NT2/D1 (cell line): ENCODE measurements around the gene FAM222B.
A peak's percentile ranks its signal among the peaks of the same experiment; 100 is the strongest.

Source experiments
- DNase-seq: peaks from one replicate; pipeline ENCODE4 v3.0.0-alpha.2; 2011; ENCODE audit warnings: low read depth, low spot score
- H3K27me3 ChIP-seq: 2 replicates; pipeline ENCODE4 v1.6.0; 2011; ENCODE audit warnings: mild to moderate bottlenecking; ENCODE audit not compliant: insufficient read length, insufficient read depth
- H3K36me3 ChIP-seq: 2 replicates; pipeline ENCODE4 v1.6.1; 2011; ENCODE audit warnings: mild to moderate bottlenecking, low read length, mixed read lengths; ENCODE audit not compliant: insufficient read depth, insufficient read length
- H3K4me1 ChIP-seq: 2 replicates; pipeline ENCODE4 v1.5.1; 2011; ENCODE audit not compliant: insufficient read depth, insufficient read length
- H3K4me3 ChIP-seq: 2 replicates; pipeline ENCODE4 v1.5.1; 2011; ENCODE audit warnings: low read depth; ENCODE audit not compliant: insufficient read length
- H3K9ac ChIP-seq: 2 replicates; pipeline ENCODE4 v1.6.0; 2011; ENCODE audit warnings: low read depth; ENCODE audit not compliant: insufficient read length
- H3K9me3 ChIP-seq: 2 replicates; pipeline ENCODE4 v1.5.1; 2011; ENCODE audit warnings: mild to moderate bottlenecking, low read length; ENCODE audit not compliant: insufficient read depth
- SUZ12 ChIP-seq: IDR thresholded peaks from 2 replicates; pipeline ENCODE4 v1.6.1; 2011; ENCODE audit not compliant: insufficient read length, insufficient read depth; ENCODE audit errors: extremely low read depth
- YY1 ChIP-seq: IDR thresholded peaks from 2 replicates; pipeline ENCODE4 v1.6.1; 2011; ENCODE audit not compliant: insufficient read length, insufficient read depth
- ZNF274 ChIP-seq: IDR thresholded peaks from 2 replicates; pipeline ENCODE4 v1.6.1; 2011; ENCODE audit warnings: mild to moderate bottlenecking, low read depth, low read length

FAM222B gene

DNA sequence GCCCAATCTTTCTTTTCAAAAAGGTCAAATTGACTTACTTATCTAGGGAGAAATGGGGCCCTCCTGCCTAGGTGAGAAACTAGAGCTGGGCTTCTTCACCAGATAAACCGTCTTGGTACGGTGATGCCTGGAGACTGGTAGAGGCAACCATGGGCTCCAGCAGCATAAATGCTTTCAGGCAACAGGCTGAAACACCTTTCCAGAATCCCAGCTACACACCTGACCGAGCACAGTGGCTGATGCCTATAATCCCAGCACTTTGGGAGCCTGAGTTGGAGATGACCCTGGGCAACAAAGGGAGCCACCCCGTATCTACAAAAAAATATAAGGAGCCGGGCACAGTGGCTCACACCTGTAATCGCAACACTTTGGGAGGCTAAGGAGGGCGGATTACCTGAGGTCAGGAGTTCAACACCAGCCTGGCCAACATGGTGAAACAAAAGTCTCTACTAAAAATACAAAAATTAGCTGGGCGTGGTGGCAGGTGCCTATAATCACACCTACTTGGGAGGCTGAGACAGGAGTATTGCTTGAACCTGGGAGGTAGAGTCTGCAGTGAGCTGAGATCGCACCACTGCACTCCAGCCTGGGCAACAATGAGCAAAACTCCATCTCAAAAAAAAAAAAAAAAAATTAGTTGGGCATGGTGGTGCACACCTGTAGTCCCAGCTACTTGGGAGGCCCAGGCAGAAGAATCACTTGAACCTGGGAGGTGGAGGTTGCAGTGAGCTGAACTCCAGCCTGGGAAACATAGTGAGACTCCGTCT, 90.8 kb downstream of the FAM222B start:
- DNase-seq: no peak
- Histone ChIP-seq H3K4me1 (peaks cover 10% of the 10 kb centered on the region), H3K27me3 (no peaks in the 10 kb centered on the region), H3K4me3 (no peak overlapping the region), H3K9ac (no peak overlapping the region), H3K9me3 (no peaks in the 10 kb centered on the region; the same call in 1 of the 2 replicates), H3K36me3 (peaks cover 49% of the 10 kb centered on the region)
- TF ChIP-seq YY1: no peak
- no peak for TF ChIP-seq SUZ12
- no peak for TF ChIP-seq ZNF274

DNA sequence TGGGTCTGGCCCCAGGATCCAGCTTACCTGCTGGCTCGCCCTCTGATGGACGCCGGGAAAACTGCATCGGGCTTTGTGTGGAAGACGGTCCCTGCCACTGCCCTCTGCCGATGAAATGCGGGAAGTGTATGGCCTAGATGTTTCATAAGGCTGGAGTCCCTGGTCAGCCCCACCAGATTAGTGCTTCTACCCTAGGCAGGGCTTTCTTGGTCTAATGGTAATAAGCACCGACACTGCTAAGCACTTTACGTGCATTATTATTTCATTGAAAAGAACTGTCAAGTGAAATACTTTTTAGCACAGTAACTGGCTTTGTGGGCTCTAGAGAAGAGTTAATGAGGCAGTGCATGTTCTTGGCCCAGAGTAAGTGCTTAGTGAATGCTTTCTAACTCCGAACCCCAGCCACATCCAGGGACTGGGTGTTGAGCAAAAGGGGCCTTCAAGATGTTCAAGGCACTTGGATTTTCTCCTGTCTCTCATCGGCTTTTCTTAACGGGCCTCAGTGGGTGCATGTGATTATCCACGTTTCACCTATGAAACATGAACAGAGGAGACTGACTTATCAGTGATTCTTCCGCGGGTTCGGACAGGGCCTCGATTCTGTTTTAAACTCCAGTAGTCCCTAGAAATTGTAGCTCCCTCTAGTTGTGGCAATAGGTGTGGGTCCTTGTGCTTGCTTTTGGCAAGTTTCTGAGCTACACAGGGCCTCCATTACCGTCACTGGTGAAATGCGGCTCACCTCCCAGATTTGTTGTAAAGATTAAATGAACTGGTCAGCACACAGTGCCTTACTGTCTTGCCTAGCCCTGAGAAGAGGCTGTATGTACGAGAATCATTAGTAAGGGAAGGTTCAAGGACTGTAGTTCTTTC, 92.2 kb downstream of the FAM222B start:
- Histone ChIP-seq H3K36me3 (peaks cover 62% of the 10 kb centered on the region), H3K9ac (peak overlapping the region; percentile 34), H3K4me3 (no peak overlapping the region)

DNA sequence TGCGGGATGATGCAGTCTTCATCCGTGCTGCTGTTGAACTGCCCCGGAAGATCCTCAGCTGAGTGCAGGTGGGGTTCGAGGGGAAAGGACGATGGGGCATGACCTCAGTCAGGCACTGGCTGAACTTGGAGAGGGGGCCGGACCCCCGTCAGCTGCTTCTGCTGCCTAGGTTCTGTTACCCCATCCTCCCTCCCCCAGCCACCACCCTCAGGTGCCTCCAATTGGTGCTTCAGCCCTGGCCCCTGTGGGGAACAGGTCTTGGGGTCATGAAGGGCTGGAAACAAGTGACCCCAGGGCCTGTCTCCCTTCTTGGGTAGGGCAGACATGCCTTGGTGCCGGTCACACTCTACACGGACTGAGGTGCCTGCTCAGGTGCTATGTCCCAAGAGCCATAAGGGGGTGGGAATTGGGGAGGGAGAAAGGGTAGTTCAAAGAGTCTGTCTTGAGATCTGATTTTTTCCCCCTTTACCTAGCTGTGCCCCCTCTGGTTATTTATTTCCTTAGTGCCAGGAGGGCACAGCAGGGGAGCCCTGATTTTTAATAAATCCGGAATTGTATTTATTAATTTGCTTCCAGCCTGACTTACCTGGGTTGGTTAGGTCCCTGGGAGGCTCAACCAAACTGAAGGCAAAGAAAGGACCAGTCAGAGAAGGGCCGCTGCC, 92.9 kb downstream of the FAM222B start:
- Histone ChIP-seq H3K27me3 (no peaks in the 10 kb centered on the region), H3K9me3 (no peaks in the 10 kb centered on the region; the same call in 1 of the 2 replicates), H3K4me3 (no peak overlapping the region), H3K9ac (no peak overlapping the region), H3K36me3 (peaks cover 67% of the 10 kb centered on the region), H3K4me1 (peaks cover 17% of the 10 kb centered on the region)
- TF ChIP-seq ZNF274 (no peak), YY1 (no peak), SUZ12 (no peak)
- no peak for DNase-seq

More for the DNA sequence above, 92.2 kb downstream of the FAM222B start:
- TF ChIP-seq SUZ12 (no peak), YY1 (no peak), ZNF274 (no peak)
- peak; percentile 87 for DNase-seq
- peaks cover 17% of the 10 kb centered on the region for H3K4me1 ChIP-seq
- no peaks in the 10 kb centered on the region; the same call in 1 of the 2 replicates for H3K9me3 ChIP-seq
- H3K27me3 ChIP-seq: no peaks in the 10 kb centered on the region

DNA sequence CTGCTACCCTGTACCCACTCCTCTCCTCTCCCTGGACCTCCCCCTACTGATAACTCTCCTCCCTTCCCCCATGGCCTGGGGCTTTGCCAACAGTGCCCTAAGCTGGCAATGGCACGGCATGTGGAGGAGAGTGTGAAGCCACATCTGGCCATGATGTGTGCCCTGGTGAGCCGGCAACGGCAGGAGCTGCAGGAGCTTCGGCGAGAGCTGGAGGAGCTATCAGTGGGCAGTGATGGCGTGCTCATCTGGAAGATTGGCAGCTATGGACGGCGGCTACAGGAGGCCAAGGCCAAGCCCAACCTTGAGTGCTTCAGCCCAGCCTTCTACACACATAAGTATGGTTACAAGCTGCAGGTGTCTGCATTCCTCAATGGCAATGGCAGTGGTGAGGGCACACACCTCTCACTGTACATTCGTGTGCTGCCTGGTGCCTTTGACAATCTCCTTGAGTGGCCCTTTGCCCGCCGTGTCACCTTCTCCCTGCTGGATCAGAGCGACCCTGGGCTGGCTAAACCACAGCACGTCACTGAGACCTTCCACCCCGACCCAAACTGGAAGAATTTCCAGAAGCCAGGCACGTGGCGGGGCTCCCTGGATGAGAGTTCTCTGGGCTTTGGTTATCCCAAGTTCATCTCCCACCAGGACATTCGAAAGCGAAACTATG, 93.6 kb downstream of the FAM222B start:
- Histone ChIP-seq H3K36me3 (peaks cover 70% of the 10 kb centered on the region), H3K4me1 (peaks cover 17% of the 10 kb centered on the region), H3K9ac (no peak overlapping the region), H3K27me3 (no peaks in the 10 kb centered on the region), H3K4me3 (no peak overlapping the region), H3K9me3 (no peaks in the 10 kb centered on the region; the same call in 1 of the 2 replicates)
- TF ChIP-seq YY1 (no peak), SUZ12 (no peak), ZNF274 (no peak)
- DNase-seq: no peak

DNA sequence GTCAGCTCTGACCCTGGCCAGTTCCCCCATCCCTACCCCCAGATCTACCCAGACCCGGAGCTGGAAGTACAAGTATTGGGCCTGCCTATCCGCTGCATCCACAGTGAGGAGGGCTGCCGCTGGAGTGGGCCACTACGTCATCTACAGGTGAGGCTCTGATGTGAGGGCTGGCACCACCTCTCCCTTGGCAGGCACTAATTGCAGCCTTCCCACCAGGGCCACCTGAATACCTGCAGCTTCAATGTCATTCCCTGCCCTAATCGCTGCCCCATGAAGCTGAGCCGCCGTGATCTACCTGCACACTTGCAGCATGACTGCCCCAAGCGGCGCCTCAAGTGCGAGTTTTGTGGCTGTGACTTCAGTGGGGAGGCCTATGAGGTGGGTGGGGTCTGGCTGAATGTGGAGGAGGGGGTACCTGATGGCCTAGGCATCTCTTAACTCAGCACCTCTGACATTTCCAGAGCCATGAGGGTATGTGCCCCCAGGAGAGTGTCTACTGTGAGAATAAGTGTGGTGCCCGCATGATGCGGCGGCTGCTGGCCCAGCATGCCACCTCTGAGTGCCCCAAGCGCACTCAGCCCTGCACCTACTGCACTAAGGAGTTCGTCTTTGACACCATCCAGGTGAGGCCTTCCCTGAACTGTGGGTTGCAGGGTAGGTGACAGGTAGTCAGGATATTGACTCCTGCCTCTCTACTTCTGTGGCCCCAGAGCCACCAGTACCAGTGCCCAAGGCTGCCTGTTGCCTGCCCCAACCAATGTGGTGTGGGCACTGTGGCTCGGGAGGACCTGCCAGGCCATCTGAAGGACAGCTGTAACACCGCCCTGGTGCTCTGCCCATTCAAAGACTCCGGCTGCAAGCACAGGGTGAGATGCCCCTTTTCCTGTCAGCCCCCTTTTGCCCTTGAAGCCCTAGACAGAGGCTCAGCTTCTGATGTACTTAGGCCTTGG, 94.5 kb downstream of the FAM222B start:
- no peak overlapping the region for H3K9ac ChIP-seq
- peaks cover 17% of the 10 kb centered on the region for H3K4me1 ChIP-seq
- no peaks in the 10 kb centered on the region for H3K27me3 ChIP-seq
- no peaks in the 10 kb centered on the region; the same call in 1 of the 2 replicates for H3K9me3 ChIP-seq
- peaks cover 70% of the 10 kb centered on the region for H3K36me3 ChIP-seq
- no peak for DNase-seq
- H3K4me3 ChIP-seq: no peak overlapping the region
- no peak for TF ChIP-seq SUZ12
- no peak for TF ChIP-seq YY1
- no peak for TF ChIP-seq ZNF274
